ENCODE results near the gene PXDC1.

The PXDC1 gene, protein sequence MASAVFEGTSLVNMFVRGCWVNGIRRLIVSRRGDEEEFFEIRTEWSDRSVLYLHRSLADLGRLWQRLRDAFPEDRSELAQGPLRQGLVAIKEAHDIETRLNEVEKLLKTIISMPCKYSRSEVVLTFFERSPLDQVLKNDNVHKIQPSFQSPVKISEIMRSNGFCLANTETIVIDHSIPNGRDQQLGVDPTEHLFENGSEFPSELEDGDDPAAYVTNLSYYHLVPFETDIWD

DNA sequence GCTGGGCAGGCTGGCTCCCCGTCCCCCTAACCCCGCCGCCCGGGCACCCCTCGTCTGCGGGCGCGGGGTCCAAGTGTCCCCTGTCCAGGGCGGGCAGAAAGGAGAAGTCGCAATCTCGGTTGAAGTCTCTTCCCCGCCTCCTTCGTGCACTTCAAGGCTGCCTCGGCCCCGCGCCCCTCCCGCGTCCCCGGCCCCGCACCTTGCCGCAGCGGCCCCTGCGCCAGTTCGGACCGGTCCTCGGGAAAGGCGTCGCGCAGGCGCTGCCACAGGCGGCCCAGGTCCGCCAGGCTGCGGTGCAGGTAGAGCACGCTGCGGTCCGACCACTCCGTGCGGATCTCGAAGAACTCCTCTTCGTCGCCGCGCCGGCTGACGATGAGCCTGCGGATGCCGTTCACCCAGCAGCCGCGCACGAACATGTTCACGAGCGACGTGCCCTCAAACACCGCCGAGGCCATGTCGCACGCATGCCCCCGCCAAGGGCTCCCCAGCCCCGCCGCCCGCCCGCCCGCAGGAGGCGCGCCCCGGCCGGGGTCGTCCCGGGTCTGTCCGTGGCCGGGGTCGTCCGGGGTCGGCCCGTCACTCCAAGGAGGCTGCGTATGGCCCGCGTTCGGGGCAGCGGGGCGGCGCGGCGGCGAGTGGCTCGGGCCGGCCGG is at the start of gene PXDC1:
Gene PXDC1, minus strand, starts transcription at position 637 of the 653 bp plus-strand sequence. Its CDS starts 182 bp downstream, at position 455.
- H3K4me3 ChIP-seq (ENCODE audit: low read length) = peak within 1 kb of the TSS; percentile 81
- no peak for DNase-seq (ENCODE audit: low read depth)
- TF ChIP-seq, protein P1, sequence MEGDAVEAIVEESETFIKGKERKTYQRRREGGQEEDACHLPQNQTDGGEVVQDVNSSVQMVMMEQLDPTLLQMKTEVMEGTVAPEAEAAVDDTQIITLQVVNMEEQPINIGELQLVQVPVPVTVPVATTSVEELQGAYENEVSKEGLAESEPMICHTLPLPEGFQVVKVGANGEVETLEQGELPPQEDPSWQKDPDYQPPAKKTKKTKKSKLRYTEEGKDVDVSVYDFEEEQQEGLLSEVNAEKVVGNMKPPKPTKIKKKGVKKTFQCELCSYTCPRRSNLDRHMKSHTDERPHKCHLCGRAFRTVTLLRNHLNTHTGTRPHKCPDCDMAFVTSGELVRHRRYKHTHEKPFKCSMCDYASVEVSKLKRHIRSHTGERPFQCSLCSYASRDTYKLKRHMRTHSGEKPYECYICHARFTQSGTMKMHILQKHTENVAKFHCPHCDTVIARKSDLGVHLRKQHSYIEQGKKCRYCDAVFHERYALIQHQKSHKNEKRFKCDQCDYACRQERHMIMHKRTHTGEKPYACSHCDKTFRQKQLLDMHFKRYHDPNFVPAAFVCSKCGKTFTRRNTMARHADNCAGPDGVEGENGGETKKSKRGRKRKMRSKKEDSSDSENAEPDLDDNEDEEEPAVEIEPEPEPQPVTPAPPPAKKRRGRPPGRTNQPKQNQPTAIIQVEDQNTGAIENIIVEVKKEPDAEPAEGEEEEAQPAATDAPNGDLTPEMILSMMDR (conservative IDR thresholded peaks at IDR 0.05; ENCODE audit: low read depth, low read length) = no peak

DNA sequence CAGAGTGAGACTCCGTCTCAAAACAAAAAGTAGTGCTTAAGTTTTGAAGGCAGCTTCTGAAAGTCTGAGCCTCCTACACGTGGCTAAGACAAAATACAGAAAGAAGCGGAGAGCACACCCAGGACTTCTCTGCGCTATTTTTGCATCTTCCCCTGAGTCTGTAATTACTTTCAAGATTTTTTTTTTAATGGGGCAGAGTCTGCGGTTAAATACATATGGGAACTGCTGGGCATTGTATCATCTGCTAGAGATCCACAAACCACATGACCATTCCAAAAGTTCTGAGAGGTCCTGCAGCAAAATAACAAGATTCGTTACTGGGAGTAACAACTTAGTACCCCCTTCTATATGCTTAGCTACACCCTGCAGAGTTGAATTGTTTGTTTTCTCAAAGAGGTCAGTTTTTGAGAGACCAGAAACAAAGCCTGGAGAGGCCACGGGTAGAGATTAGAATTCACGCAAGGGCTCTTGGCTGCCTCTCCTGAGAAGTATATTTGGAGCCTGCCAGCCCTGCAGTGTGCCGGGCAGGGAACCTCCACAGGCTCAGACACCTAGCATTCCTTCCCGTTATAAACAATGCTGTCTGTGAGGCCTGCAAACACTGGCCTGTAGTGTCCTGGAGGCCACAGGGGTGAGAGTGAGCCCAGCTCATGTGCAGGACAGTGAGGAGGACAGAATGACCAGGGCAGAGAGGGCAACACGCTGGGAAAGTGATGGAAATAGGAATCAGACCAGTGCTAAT is 49.5 kb upstream of the PXDC1 start:
- no peak overlapping the region for H3K4me3 ChIP-seq (ENCODE audit: low read length)
- TF ChIP-seq, protein P1 (conservative IDR thresholded peaks at IDR 0.05; ENCODE audit: low read depth, low read length) = no peak
- DNase-seq (ENCODE audit: low read depth) = no peak

DNA sequence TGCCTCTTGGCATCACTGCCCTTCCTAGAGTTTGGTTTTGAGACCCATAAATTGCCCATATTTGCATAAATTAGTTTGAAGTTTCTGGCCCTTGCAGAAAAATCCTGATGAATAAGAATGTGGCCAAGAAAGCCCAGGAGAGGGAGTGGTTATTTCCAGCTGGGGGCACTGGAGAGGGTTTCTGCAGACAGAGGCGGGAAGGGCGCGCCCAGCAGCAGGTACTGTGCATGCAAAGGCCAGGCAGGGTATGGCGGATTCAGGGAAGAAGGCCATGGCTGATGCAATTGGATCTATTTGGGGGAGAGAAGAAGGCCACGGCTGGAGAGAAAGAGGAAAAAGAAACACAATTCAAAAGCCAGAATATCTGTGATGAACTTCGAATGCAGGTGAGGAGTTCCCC is 48.2 kb upstream of the PXDC1 start:
- H3K4me3 ChIP-seq (ENCODE audit: low read length) = no peak overlapping the region
- TF ChIP-seq, protein P1 (conservative IDR thresholded peaks at IDR 0.05; ENCODE audit: low read depth, low read length) = no peak
- no peak for DNase-seq (ENCODE audit: low read depth)

DNA sequence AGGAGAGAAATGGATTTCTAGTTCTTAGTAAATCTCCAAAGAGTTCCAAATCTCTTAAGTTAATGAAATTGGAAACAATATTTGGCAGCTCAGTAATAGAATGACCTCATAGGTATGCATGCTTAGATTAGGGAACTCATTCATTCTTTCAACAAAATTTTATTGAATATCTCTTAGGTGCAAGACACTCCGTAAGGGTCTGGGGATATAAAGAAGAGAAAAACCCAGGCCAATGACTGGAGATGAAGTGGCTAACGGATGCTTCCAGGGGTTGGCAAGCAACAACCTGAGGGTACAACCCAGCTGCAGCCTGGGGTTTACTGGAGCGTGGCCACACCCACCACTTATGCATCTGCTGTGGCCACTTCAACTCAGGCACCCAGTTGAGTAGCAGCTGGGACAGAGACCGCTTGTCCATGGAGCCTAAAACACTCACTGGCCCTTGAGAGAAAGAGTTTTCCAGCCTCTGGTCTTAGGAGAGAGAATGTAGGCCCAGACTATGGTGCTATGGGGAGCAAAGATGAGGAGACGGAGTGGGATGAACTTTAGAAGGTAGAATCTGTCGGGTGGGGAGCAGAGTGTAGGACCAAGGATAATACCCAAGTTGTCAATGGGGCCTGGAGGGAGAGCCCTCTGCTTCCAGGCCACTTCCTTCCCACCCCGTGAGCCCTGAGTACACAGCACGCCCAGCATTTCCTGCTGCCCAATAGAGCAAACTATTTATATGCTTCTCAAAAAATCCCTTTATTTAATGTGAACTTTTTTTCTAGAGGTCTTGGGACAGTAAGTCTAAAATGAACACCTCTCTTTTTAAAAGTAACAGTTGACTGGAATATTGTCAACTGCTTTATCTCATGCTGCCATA is 46.8 kb upstream of the PXDC1 start:
- no peak overlapping the region for H3K4me3 ChIP-seq (ENCODE audit: low read length)
- TF ChIP-seq, protein P1 (conservative IDR thresholded peaks at IDR 0.05; ENCODE audit: low read depth, low read length) = no peak
- DNase-seq (ENCODE audit: low read depth) = no peak

DNA sequence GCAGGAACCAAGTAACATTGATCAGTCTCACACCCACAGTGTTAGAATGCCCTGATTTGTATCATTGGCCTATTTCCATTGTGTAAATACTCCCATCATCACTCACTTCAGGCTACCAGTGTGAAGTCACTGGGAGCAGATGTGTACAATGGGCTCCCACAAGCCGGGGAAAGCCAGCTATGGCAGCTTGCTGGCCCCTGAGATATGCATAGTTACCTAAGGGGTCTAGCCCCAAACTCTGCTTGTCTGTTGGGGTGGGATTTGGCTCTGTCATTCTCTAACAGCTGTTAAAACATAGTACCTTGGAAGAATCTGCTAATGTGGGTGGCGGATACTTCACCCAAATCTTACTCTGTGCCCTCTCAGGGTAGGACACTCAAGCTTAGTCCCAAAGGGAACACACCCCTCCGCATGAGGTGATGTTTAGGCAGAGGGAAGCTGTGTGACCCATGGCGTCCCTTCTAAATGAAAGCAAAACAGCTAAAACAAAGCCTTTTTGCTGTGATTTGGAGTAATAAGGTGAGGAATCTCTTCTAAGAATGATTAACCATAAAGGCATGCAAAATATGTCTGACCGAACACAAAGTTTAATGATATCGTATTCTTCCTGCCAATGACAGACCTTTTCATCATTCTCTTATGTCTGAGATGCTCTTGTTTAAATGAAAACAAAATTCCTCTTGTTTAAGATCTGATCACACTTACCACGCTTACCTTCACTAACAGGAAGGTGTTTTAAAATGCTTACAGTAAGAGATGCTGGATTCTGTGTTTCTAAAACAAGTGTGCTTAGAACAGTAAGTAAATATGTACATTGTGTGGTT is 45.9 kb upstream of the PXDC1 start:
- H3K4me3 ChIP-seq (ENCODE audit: low read length) = no peak overlapping the region
- peak; percentile 81 for DNase-seq (ENCODE audit: low read depth)
- TF ChIP-seq, protein P1 (conservative IDR thresholded peaks at IDR 0.05; ENCODE audit: low read depth, low read length) = no peak

DNA sequence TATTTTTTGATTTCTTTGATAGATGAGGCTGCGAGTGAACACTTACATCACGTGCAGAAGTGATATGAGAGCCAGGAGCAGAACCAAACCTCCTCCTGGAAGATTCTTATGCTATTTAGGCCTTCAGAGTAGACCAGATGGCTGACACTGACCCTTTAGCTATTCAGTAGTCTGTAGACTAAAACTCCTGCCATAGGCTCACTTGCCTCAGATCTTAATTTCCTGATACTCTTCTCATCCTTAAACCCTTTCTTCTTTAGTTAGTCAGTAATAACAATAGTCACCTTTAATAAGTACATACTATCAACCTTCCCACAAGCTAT is 45.2 kb upstream of the PXDC1 start:
- DNase-seq (ENCODE audit: low read depth) = no peak
- TF ChIP-seq, protein P1 (conservative IDR thresholded peaks at IDR 0.05; ENCODE audit: low read depth, low read length) = no peak
- H3K4me3 ChIP-seq (ENCODE audit: low read length) = no peak overlapping the region
